ENCODE data around the gene ATP6V1E1. TPM values are rescaled to one million over a fixed set of nuclear protein-coding genes. Genes with fewer than 3 reads are reported as not detected.

ATP6V1E1 gene
- total RNA-seq, 2 donors from 2014 or later: 129 to 144 TPM

DNA sequence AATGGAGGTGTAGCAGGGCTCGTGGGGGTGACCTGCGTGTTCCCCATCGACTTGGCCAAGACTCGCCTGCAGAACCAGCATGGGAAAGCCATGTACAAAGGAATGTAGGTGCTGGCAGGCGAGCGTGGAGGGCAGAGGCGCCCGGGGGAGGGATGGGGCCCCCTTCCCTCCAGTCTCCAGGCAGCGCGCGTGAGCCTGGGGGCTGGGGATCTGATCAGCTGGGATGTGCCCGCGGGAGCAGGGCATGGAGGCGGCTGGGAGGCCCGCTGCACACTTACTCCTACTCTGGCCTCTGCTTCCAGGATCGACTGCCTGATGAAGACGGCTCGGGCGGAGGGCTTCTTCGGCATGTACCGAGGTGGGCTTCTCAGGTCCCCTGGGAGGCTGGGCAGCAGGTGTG is 47.5 kb downstream of the ATP6V1E1 start:
- no peak for DNase-seq
- H3K4me3 Mint-ChIP-seq: no peak overlapping the region
- TF ChIP-seq, protein P1, sequence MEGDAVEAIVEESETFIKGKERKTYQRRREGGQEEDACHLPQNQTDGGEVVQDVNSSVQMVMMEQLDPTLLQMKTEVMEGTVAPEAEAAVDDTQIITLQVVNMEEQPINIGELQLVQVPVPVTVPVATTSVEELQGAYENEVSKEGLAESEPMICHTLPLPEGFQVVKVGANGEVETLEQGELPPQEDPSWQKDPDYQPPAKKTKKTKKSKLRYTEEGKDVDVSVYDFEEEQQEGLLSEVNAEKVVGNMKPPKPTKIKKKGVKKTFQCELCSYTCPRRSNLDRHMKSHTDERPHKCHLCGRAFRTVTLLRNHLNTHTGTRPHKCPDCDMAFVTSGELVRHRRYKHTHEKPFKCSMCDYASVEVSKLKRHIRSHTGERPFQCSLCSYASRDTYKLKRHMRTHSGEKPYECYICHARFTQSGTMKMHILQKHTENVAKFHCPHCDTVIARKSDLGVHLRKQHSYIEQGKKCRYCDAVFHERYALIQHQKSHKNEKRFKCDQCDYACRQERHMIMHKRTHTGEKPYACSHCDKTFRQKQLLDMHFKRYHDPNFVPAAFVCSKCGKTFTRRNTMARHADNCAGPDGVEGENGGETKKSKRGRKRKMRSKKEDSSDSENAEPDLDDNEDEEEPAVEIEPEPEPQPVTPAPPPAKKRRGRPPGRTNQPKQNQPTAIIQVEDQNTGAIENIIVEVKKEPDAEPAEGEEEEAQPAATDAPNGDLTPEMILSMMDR (conservative IDR thresholded peaks at IDR 0.05): no peak
- peaks cover 22% of the 10 kb centered on the region for H3K4me1 Mint-ChIP-seq
- peaks cover 22% of the 10 kb centered on the region for H3K36me3 Mint-ChIP-seq (ENCODE audit: low read depth)
- H3K36me3 ChIP-seq (ENCODE audit: control insufficient read depth, insufficient read depth, low read length): no peaks in the 10 kb centered on the region
- H3K27me3 ChIP-seq (ENCODE audit: control insufficient read depth, insufficient read depth, low read length, poor library complexity, severe bottlenecking): no peaks in the 10 kb centered on the region
- no peaks in the 10 kb centered on the region for H3K9me3 ChIP-seq (ENCODE audit: control insufficient read depth, low read length)
- H3K27me3 Mint-ChIP-seq (ENCODE audit: insufficient read depth): no peaks in the 10 kb centered on the region
- WGBS, 2 experiments (ENCODE audit: insufficient coverage in 1 of 2, insufficient read length in 1 of 2): 95 to 98% methylated on average over 12 to 21 of the region's 21 CpGs
- peaks cover 19% of the 10 kb centered on the region for H3K4me1 ChIP-seq (ENCODE audit: control insufficient read depth, insufficient read depth, low read length)
- H3K9ac ChIP-seq (ENCODE audit: extremely low read depth, low read length, poor library complexity, severe bottlenecking): no peak overlapping the region
- peak overlapping the region; percentile 47 for H3K27ac ChIP-seq (ENCODE audit: low read depth, low read length)
- H3K9me3 Mint-ChIP-seq: no peaks in the 10 kb centered on the region
- peak overlapping the region; percentile 61 for H3K27ac Mint-ChIP-seq
- no peak overlapping the region for H3K4me3 ChIP-seq (ENCODE audit: low read length)

DNA sequence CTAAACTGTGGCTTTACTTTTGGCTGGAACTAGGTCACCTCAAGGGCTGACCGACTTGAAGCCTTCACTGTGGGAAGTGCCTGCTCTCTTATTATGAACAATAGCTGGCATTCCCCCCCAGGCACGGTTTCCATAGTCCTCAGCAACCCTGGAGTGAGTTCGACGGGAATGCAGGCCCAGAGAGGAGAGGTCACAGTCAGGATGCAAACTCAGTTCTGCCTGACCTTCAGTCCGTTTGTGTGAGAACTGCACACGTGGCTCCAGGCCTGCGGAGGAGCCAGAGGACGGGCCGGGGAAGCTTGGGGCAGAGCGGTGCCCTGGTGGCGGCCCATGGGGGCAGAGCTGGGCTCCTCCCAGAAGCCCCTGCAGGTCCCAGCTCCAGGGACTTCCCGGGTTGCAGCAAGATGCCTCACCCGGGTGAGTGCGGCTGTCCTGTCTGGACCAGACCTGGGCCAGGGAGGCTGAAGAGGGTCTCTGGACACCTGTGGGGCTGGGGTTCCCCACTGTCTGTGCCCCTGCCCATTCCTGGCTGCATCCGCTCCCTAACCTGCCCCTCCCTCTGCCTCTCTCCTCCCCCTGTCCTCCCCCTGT is 48.0 kb downstream of the ATP6V1E1 start:
- Histone ChIP-seq H3K9ac (ENCODE audit: extremely low read depth, low read length, poor library complexity, severe bottlenecking) (no peak overlapping the region), H3K27me3 (ENCODE audit: control insufficient read depth, insufficient read depth, low read length, poor library complexity, severe bottlenecking) (no peaks in the 10 kb centered on the region), H3K27ac (ENCODE audit: low read depth, low read length) (peak overlapping the region; percentile 47), H3K9me3 (ENCODE audit: control insufficient read depth, low read length) (no peaks in the 10 kb centered on the region), H3K4me3 (ENCODE audit: low read length) (no peak overlapping the region), H3K36me3 (ENCODE audit: control insufficient read depth, insufficient read depth, low read length) (no peaks in the 10 kb centered on the region), H3K4me1 (ENCODE audit: control insufficient read depth, insufficient read depth, low read length) (peaks cover 19% of the 10 kb centered on the region)
- Mint-ChIP-seq H3K4me3 (no peak overlapping the region), H3K9me3 (no peaks in the 10 kb centered on the region), H3K36me3 (ENCODE audit: low read depth) (peaks cover 22% of the 10 kb centered on the region), H3K27me3 (ENCODE audit: insufficient read depth) (no peaks in the 10 kb centered on the region), H3K4me1 (peaks cover 22% of the 10 kb centered on the region), H3K27ac (peak overlapping the region; percentile 83)
- WGBS, 2 experiments (ENCODE audit: insufficient coverage in 1 of 2, insufficient read length in 1 of 2): 63 to 70% methylated on average over 15 of the region's 15 CpGs
- peak; percentile 84 for DNase-seq
- TF ChIP-seq, protein P1 (conservative IDR thresholded peaks at IDR 0.05): peak; percentile 67

DNA sequence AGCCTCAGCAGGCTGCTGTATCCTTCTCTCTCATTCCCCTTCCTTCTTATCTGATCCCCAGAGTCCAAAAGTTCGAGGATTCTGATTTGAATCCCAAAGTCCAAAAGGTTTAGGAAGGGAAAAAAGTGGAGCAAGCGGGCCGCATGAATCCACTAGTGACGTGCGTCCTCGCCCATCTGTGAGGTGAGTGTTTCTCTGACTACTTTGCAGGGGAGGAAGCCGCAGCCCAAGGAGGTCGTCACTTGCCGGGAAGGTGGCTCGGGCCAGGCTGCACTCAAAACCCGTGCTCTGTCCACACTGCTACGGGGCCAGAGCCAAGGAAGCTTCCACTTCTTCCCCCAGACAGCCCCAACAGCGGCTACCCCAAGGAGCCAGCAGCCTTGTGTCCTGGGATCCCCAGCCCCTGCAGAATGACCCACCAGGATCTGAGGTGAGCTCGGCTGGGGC is 49.0 kb downstream of the ATP6V1E1 start:
- no peak overlapping the region for H3K9ac ChIP-seq (ENCODE audit: extremely low read depth, low read length, poor library complexity, severe bottlenecking)
- no peaks in the 10 kb centered on the region for H3K27me3 Mint-ChIP-seq (ENCODE audit: insufficient read depth)
- no peaks in the 10 kb centered on the region for H3K9me3 ChIP-seq (ENCODE audit: control insufficient read depth, low read length)
- H3K4me3 Mint-ChIP-seq: no peak overlapping the region
- peak overlapping the region; percentile 83 for H3K27ac Mint-ChIP-seq
- TF ChIP-seq, protein P1 (conservative IDR thresholded peaks at IDR 0.05): no peak
- H3K4me1 Mint-ChIP-seq: peaks cover 29% of the 10 kb centered on the region
- DNase-seq: no peak
- H3K36me3 ChIP-seq (ENCODE audit: control insufficient read depth, insufficient read depth, low read length): no peaks in the 10 kb centered on the region
- H3K27ac ChIP-seq (ENCODE audit: low read depth, low read length): peak overlapping the region; percentile 14
- H3K4me3 ChIP-seq (ENCODE audit: low read length): no peak overlapping the region
- H3K9me3 Mint-ChIP-seq: no peaks in the 10 kb centered on the region
- peaks cover 19% of the 10 kb centered on the region for H3K4me1 ChIP-seq (ENCODE audit: control insufficient read depth, insufficient read depth, low read length)
- H3K36me3 Mint-ChIP-seq (ENCODE audit: low read depth): peaks cover 19% of the 10 kb centered on the region
- H3K27me3 ChIP-seq (ENCODE audit: control insufficient read depth, insufficient read depth, low read length, poor library complexity, severe bottlenecking): no peaks in the 10 kb centered on the region
- WGBS, 2 experiments (ENCODE audit: insufficient coverage in 1 of 2, insufficient read length in 1 of 2): 88 to 91% methylated on average over 9 to 14 of the region's 14 CpGs

Measured in endodermal cell (in vitro differentiated cells).